Suppressor macrophage (primary cell): ENCODE measurements around the gene PPP6R3.

Experiments used
- DNase-seq, 4 experiments: peaks; one replicate each; pipeline ENCODE4 v3.0.0-alpha.2; 2020 to 2022

PPP6R3 gene

GRCh38 chr11:68564261-68564660 is 103.7 kb downstream of the PPP6R3 start:
- no peak for DNase-seq

GRCh38 chr11:68565768-68566167 is 105.2 kb downstream of the PPP6R3 start:
- no peak for DNase-seq

GRCh38 chr11:68567553-68567952 is 107.0 kb downstream of the PPP6R3 start:
- peak in 1 of 4 experiments; percentile 8 for DNase-seq

GRCh38 chr11:68569357-68569756 is 108.8 kb downstream of the PPP6R3 start:
- no peak for DNase-seq

GRCh38 chr11:68570691-68571090 is 110.1 kb downstream of the PPP6R3 start:
- DNase-seq = no peak

GRCh38 chr11:68574308-68574707 is 113.8 kb downstream of the PPP6R3 start:
- no peak for DNase-seq

GRCh38 chr11:68575025-68575665 is 114.6 kb downstream of the PPP6R3 start:
- no peak for DNase-seq

GRCh38 chr11:68579455-68579854 is 118.9 kb downstream of the PPP6R3 start:
- no peak for DNase-seq

GRCh38 chr11:68581439-68581838 is 120.9 kb downstream of the PPP6R3 start:
- no peak for DNase-seq

- DNase-seq = no peak
Observed at GRCh38 chr11:68581901-68582300, 121.3 kb downstream of the PPP6R3 start.

GRCh38 chr11:68582416-68583040 is 122.0 kb downstream of the PPP6R3 start:
- no peak for DNase-seq

GRCh38 chr11:68583041-68583446 is 122.5 kb downstream of the PPP6R3 start:
- no peak for DNase-seq

- DNase-seq = peak; percentile 58 to 79 (median 67)
Observed at GRCh38 chr11:68584097-68584496, 123.5 kb downstream of the PPP6R3 start.

- no peak for DNase-seq
Observed at GRCh38 chr11:68584991-68585524, 124.5 kb downstream of the PPP6R3 start.

- DNase-seq = no peak
Observed at GRCh38 chr11:68589547-68590216, 129.1 kb downstream of the PPP6R3 start.

GRCh38 chr11:68591719-68592118 is 131.2 kb downstream of the PPP6R3 start:
- DNase-seq = no peak

- DNase-seq = no peak
Observed at GRCh38 chr11:68593441-68593840, 132.9 kb downstream of the PPP6R3 start.

GRCh38 chr11:68594123-68594522 is 133.6 kb downstream of the PPP6R3 start:
- DNase-seq = no peak

- DNase-seq = no peak
Observed at GRCh38 chr11:68596231-68596630, 135.7 kb downstream of the PPP6R3 start.

- DNase-seq = no peak
Observed at GRCh38 chr11:68598816-68599653, 138.5 kb downstream of the PPP6R3 start.

- no peak for DNase-seq
Observed at GRCh38 chr11:68601147-68601546, 140.6 kb downstream of the PPP6R3 start.

- no peak for DNase-seq
Observed at GRCh38 chr11:68609761-68610160, 149.2 kb downstream of the PPP6R3 start.
